Right forelimb (tissue), 1 donor: ENCODE results near the gene PRRT3.
"Not testable (repeated sequence)": the region's sequence is repeated elsewhere in the genome, so short reads cannot be mapped to it uniquely, and the experiment has no call there.

Experiments used
- DNase-seq: peaks from one replicate; pipeline ENCODE4 v3.0.0-alpha.2; 2018

PRRT3 gene

DNA sequence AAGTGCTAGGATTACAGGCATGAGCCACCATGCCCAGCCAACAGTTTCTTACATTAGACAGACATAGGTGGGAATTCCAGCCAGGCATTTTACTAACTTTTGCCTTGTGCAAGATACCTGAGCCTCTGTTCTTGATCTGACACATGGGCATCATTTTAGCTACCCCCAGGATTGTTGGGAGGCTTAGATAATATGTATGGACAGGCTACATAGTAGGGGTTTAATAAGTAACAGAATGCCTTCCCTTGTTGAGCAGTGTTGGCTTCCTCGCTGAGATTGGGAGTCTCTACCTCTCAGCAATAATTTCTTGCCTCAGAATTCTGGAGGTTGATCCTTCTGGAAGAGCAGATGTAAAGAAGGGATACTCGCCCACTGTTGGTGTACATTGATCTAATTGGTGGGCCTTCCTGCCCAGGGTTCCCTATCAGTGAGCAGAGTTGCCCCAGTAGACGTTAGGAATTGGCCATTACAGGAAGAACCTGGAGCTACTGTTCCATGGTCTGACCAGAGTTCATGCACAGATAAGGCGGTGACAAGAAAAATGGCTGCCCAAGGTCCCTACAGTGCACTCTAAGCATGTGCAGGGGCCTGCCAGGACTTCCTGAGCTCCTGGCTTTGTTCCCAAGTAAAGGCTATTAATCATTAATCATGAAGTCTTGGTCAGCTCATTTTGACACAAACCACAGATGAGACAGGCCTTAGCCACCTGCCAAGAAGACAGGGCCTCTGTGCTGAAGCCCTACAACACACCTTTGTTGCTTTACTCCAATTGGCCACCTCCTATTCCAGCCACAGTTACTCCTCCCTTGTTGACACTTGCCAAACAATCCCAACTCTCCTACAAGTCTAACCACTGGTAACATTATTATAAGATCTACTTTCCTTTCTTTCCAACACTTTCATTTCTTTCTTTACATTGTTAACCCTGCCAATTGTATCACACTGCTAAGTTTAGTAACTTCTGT, 54.5 kb downstream of the PRRT3 start:
- no peak for DNase-seq

- DNase-seq = not testable (repeated sequence)
Measured at GRCh38 chr3:9896755-9897407, 55.3 kb downstream of the PRRT3 start.

GRCh38 chr3:9895715-9896114, 56.5 kb downstream of the PRRT3 start:
- DNase-seq = not testable (repeated sequence)
